Esophagus squamous epithelium (tissue), 4 donors: Measurements from ENCODE around the gene CAMK2A.

Source experiments
- POLR2A ChIP-seq, 4 donors: fragments of 450-650 bp; IDR thresholded peaks; one replicate each; pipeline ENCODE4 v1.6.1; 2017; ENCODE audit warnings: antibody characterized with exemption in 4 of 4, mild to moderate bottlenecking in 4 of 4, moderate library complexity in 3 of 4
- TF ChIP-seq, protein P1 (sequence below), 6 experiments: fragments of 450-650 bp in 4 of 6; fragments of 200-600 bp in 2 of 6; sonication (generic) in 2 of 6; IDR thresholded peaks; one replicate each; pipeline ENCODE4 v1.5.1; 2016 to 2019; ENCODE audit warnings: antibody characterized with exemption in 6 of 6, mild to moderate bottlenecking in 4 of 6, moderate library complexity in 4 of 6

DNA sequence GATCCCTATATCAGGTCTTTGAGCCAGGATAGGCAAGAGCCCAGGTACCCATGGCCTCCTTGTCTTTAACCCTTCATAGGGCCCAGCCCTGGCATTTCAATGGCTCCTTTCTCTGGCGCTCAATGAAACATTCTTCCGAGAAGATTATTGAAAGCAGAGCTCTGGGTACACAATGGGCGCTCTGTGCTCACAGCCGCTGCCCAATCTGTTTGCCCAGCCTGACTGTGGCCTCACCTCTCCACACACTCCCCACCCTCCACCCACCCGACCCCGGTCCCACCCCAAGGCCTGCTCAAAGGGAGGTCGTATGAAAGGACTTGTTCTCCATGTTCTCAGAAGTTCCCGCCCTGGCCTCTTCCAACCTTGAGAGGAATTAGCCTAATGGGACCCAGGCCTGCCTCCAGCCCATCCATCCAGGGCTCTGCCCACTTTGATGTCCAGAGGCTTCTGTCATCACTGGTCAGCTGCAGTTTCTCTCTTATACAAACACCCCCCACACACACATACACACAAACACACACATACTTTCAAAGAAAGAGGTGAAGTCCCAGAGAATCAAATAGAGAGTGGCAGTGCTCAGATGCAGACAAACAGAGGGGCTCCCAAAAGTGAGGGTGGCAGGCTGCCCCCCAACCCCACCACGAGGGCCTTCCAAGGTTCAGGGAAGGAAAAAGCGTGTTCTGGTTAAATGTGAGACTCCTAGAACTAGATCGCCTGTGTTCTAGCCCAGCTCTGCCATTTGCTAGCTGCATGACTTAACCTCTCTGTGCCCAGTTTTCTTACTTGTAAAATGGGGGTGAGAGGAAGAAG is 18.2 kb upstream of the CAMK2A start:
- TF ChIP-seq, protein P1, sequence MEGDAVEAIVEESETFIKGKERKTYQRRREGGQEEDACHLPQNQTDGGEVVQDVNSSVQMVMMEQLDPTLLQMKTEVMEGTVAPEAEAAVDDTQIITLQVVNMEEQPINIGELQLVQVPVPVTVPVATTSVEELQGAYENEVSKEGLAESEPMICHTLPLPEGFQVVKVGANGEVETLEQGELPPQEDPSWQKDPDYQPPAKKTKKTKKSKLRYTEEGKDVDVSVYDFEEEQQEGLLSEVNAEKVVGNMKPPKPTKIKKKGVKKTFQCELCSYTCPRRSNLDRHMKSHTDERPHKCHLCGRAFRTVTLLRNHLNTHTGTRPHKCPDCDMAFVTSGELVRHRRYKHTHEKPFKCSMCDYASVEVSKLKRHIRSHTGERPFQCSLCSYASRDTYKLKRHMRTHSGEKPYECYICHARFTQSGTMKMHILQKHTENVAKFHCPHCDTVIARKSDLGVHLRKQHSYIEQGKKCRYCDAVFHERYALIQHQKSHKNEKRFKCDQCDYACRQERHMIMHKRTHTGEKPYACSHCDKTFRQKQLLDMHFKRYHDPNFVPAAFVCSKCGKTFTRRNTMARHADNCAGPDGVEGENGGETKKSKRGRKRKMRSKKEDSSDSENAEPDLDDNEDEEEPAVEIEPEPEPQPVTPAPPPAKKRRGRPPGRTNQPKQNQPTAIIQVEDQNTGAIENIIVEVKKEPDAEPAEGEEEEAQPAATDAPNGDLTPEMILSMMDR (IDR thresholded peaks at IDR 0.05) = no peak
- TF ChIP-seq POLR2A (IDR thresholded peaks at IDR 0.05) = no peak
